Activated CD8-positive, alpha-beta T cell treated with anti-CD3 and anti-CD28 coated beads, Interleukin-2, amount 10 ng/mL, durations not matched to agents 7 days and 5 days (primary cell): ENCODE data around the gene CLEC20A. TPM values are rescaled to one million over a fixed set of nuclear protein-coding genes. Genes with fewer than 3 reads are reported as not detected.

Source experiments
- ATAC-seq: fragments of 150-1000 bp; cut with Tn5 transposase; one replicate; pipeline ENCODE4 v1.10.0; 2021; ENCODE audit warnings: moderate library complexity
- CTCF ChIA-PET: fragments of 350-600 bp; sonication (Branson Sonifier 250); formaldehyde crosslinking; loops from one replicate; lab custom pipeline; 2021; ENCODE audit warnings: antibody characterized with exemption; lab: Charles Lee
- POLR2A ChIA-PET: fragments of 350-600 bp; sonication (Branson Sonifier 250); formaldehyde crosslinking; loops from one replicate; lab custom pipeline; 2021; ENCODE audit warnings: antibody characterized with exemption; lab: Charles Lee
- DNase-seq: peaks from one replicate; pipeline ENCODE4 v3.0.0-alpha.2; 2020
- H3K27ac Mint-ChIP-seq: one replicate; pipeline ENCODE4 v1.8.0; 2021; ENCODE audit warnings: mild to moderate bottlenecking, mixed read lengths
- H3K27me3 Mint-ChIP-seq: one replicate; pipeline ENCODE4 v1.8.0; 2021; ENCODE audit warnings: low read depth, mixed read lengths
- H3K36me3 Mint-ChIP-seq: one replicate; pipeline ENCODE4 v1.8.0; 2021; ENCODE audit warnings: low read depth, mixed read lengths
- H3K4me1 Mint-ChIP-seq: one replicate; pipeline ENCODE4 v1.8.0; 2021; ENCODE audit warnings: low read depth, mixed read lengths
- H3K4me3 Mint-ChIP-seq: one replicate; pipeline ENCODE4 v1.8.0; 2021; ENCODE audit warnings: mild to moderate bottlenecking, mixed read lengths
- H3K9me3 Mint-ChIP-seq: one replicate; pipeline ENCODE4 v1.8.0; 2022; ENCODE audit warnings: mixed read lengths; ENCODE audit not compliant: insufficient read depth
- total RNA-seq, 2 experiments: library from RNA; stranded (reverse); gene quantifications; one replicate each; pipeline ENCODE4 v1.2.3, GENCODE V29; 2021

CLEC20A gene
- total RNA-seq, 2 experiments from 2014 or later, result not detected

GRCh38 chr1:178497903-178498478 lies 1.2 kb upstream of the CLEC20A start:
- H3K36me3 Mint-ChIP-seq, result no peaks in the 10 kb centered on the region
- DNase-seq (no peak), ATAC-seq (no peak)
- no peaks in the 10 kb centered on the region for H3K27me3 Mint-ChIP-seq
- POLR2A ChIA-PET, result no interaction called here
- H3K9me3 Mint-ChIP-seq, result no peaks in the 10 kb centered on the region
- H3K27ac Mint-ChIP-seq, result no peak overlapping the region
- CTCF ChIA-PET, result no interaction called here
- H3K4me1 Mint-ChIP-seq, result no peaks in the 10 kb centered on the region
- H3K4me3 Mint-ChIP-seq, result no peak overlapping the region

- ATAC-seq (no peak), DNase-seq (no peak)
- Mint-ChIP-seq H3K4me1 (no peaks in the 10 kb centered on the region), H3K27ac (no peak overlapping the region), H3K27me3 (no peaks in the 10 kb centered on the region), H3K36me3 (no peaks in the 10 kb centered on the region), H3K4me3 (no peak overlapping the region), H3K9me3 (no peaks in the 10 kb centered on the region)
- ChIA-PET CTCF (no interaction called here), POLR2A (no interaction called here)
These were observed 889 bp downstream of the CLEC20A start for GRCh38 chr1:178495741-178496409.

- H3K27ac Mint-ChIP-seq, result no peak overlapping the region
- H3K27me3 Mint-ChIP-seq, result no peaks in the 10 kb centered on the region
- ChIA-PET CTCF (no interaction called here), POLR2A (no interaction called here)
- H3K36me3 Mint-ChIP-seq, result no peaks in the 10 kb centered on the region
- ATAC-seq, result no peak
- no peaks in the 10 kb centered on the region for H3K9me3 Mint-ChIP-seq
- no peak for DNase-seq
- no peak overlapping the region for H3K4me3 Mint-ChIP-seq
- no peaks in the 10 kb centered on the region for H3K4me1 Mint-ChIP-seq
These were observed 1.6 kb downstream of the CLEC20A start for GRCh38 chr1:178495158-178495557.

GRCh38 chr1:178494569-178494971 lies 2.2 kb downstream of the CLEC20A start:
- ChIA-PET POLR2A (no interaction called here), CTCF (no interaction called here)
- Mint-ChIP-seq H3K36me3 (no peaks in the 10 kb centered on the region), H3K27ac (no peak overlapping the region), H3K9me3 (no peaks in the 10 kb centered on the region), H3K4me3 (no peak overlapping the region), H3K4me1 (no peaks in the 10 kb centered on the region), H3K27me3 (no peaks in the 10 kb centered on the region)
- ATAC-seq, result no peak
- DNase-seq, result no peak

GRCh38 chr1:178493301-178493741 lies 3.4 kb downstream of the CLEC20A start:
- ATAC-seq, result no peak
- Mint-ChIP-seq H3K9me3 (no peaks in the 10 kb centered on the region), H3K36me3 (no peaks in the 10 kb centered on the region), H3K4me1 (no peaks in the 10 kb centered on the region), H3K27ac (no peak overlapping the region), H3K27me3 (no peaks in the 10 kb centered on the region), H3K4me3 (no peak overlapping the region)
- ChIA-PET CTCF (no interaction called here), POLR2A (no interaction called here)
- no peak for DNase-seq

GRCh38 chr1:178492341-178492740 lies 4.4 kb downstream of the CLEC20A start:
- Mint-ChIP-seq H3K9me3 (no peaks in the 10 kb centered on the region), H3K4me1 (no peaks in the 10 kb centered on the region), H3K36me3 (no peaks in the 10 kb centered on the region), H3K27ac (no peak overlapping the region), H3K4me3 (no peak overlapping the region), H3K27me3 (no peaks in the 10 kb centered on the region)
- ATAC-seq (no peak), DNase-seq (no peak)
- ChIA-PET CTCF (interaction anchor here (1.1 kb wide), 1 partner anchor 40 kb away, joined by 3 read pairs; no protein-coding TSS in a partner anchor), POLR2A (no interaction called here)

- Mint-ChIP-seq H3K9me3 (no peaks in the 10 kb centered on the region), H3K4me3 (no peak overlapping the region), H3K4me1 (no peaks in the 10 kb centered on the region), H3K36me3 (no peaks in the 10 kb centered on the region), H3K27ac (no peak overlapping the region), H3K27me3 (no peaks in the 10 kb centered on the region)
- CTCF ChIA-PET, result interaction anchor here (1.1 kb wide), 1 partner anchor 41 kb away, joined by 3 read pairs; no protein-coding TSS in a partner anchor
- ATAC-seq, result no peak
- DNase-seq, result no peak
- POLR2A ChIA-PET, result no interaction called here
These were observed 5.0 kb downstream of the CLEC20A start for GRCh38 chr1:178491721-178492120.

GRCh38 chr1:178490967-178491366 lies 5.8 kb downstream of the CLEC20A start:
- Mint-ChIP-seq H3K27ac (no peak overlapping the region), H3K36me3 (no peaks in the 10 kb centered on the region), H3K4me3 (no peak overlapping the region), H3K4me1 (no peaks in the 10 kb centered on the region), H3K27me3 (no peaks in the 10 kb centered on the region), H3K9me3 (no peaks in the 10 kb centered on the region)
- ChIA-PET CTCF (no interaction called here), POLR2A (no interaction called here)
- DNase-seq, result no peak
- ATAC-seq, result no peak

GRCh38 chr1:178490136-178490535 lies 6.6 kb downstream of the CLEC20A start:
- ATAC-seq, result no peak

GRCh38 chr1:178489399-178489798 lies 7.4 kb downstream of the CLEC20A start:
- Mint-ChIP-seq H3K27ac (no peak overlapping the region), H3K4me3 (no peak overlapping the region), H3K36me3 (no peaks in the 10 kb centered on the region), H3K4me1 (no peaks in the 10 kb centered on the region), H3K27me3 (no peaks in the 10 kb centered on the region), H3K9me3 (no peaks in the 10 kb centered on the region)
- DNase-seq (no peak), ATAC-seq (no peak)
- CTCF ChIA-PET, result no interaction called here
- POLR2A ChIA-PET, result no interaction called here

More at GRCh38 chr1:178490136-178490535, 6.6 kb downstream of the CLEC20A start:
- no peaks in the 10 kb centered on the region for H3K36me3 Mint-ChIP-seq
- H3K9me3 Mint-ChIP-seq, result no peaks in the 10 kb centered on the region
- no peak overlapping the region for H3K27ac Mint-ChIP-seq
- no peak for DNase-seq
- ChIA-PET CTCF (no interaction called here), POLR2A (no interaction called here)
- H3K4me3 Mint-ChIP-seq, result no peak overlapping the region
- H3K27me3 Mint-ChIP-seq, result no peaks in the 10 kb centered on the region
- H3K4me1 Mint-ChIP-seq, result no peaks in the 10 kb centered on the region

- no peaks in the 10 kb centered on the region for H3K9me3 Mint-ChIP-seq
- no peaks in the 10 kb centered on the region for H3K27me3 Mint-ChIP-seq
- H3K4me3 Mint-ChIP-seq, result no peak overlapping the region
- ChIA-PET CTCF (no interaction called here), POLR2A (no interaction called here)
- no peaks in the 10 kb centered on the region for H3K36me3 Mint-ChIP-seq
- DNase-seq (no peak), ATAC-seq (no peak)
- no peaks in the 10 kb centered on the region for H3K4me1 Mint-ChIP-seq
- H3K27ac Mint-ChIP-seq, result no peak overlapping the region
These were observed 8.4 kb downstream of the CLEC20A start for GRCh38 chr1:178488393-178488792.

GRCh38 chr1:178487070-178487615 lies 9.6 kb downstream of the CLEC20A start:
- no peaks in the 10 kb centered on the region for H3K4me1 Mint-ChIP-seq
- no peak for ATAC-seq
- ChIA-PET POLR2A (no interaction called here), CTCF (interaction anchor here (1.4 kb wide), 1 partner anchor 15 kb away, joined by 3 read pairs; no protein-coding TSS in a partner anchor)
- H3K27me3 Mint-ChIP-seq, result no peaks in the 10 kb centered on the region
- no peak for DNase-seq
- H3K27ac Mint-ChIP-seq, result no peak overlapping the region
- H3K36me3 Mint-ChIP-seq, result no peaks in the 10 kb centered on the region
- no peak overlapping the region for H3K4me3 Mint-ChIP-seq
- H3K9me3 Mint-ChIP-seq, result no peaks in the 10 kb centered on the region
